HG03469 (cell line): Measurements from ENCODE around the gene TUBGCP2.

Source experiments
- ATAC-seq: cut with Tn5 transposase; IDR thresholded peaks from one replicate; pipeline ENCODE4 v1.9.1; 2021; ENCODE audit warnings: mild to moderate bottlenecking, moderate library complexity, moderate number of reproducible peaks; ENCODE audit not compliant: unreplicated experiment

TUBGCP2 gene

DNA sequence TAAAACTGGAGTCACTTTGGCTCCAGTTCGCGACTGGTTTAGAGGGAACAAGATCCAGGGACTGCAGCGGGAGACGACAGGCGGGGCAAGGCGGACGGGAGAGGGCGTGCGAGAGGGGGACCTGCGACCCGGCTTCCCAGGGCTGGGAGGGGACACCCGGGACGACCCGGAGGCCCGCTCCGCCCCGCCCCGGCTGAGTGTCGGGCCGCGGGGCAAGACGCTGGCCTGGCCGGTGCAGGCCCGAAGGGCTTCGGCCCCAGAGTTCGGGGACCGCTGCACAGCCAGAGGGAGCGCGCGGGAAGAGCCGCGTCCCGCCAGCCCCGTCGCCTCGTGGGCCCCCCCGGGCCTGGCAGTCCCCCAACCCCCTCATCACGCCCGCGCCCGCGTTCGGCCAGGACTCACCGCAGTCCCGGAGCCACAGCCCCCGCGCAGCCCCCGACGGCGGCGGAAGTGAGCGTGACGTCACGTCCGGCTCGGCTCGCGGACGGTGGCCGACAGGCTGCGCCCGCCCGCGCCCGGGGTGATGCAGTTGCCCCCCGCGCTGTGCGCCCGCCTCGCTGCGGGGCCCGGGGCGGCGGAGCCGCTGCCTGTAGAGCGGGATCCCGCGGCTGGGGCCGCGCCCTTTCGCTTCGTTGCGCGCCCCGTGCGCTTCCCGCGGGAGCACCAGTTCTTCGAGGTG, at the start of gene TUBGCP2, which contains the start of gene ZNF511:
TUBGCP2 (minus strand) TSS at position 452 of the 679 bp plus-strand sequence. CDS start 5,931 bp downstream, outside the sequence.
ZNF511 (plus strand) TSS at position 494 of the 679 bp plus-strand sequence; CDS start at position 524, 30 bp downstream.
- ATAC-seq, result peak; percentile 52

GRCh38 chr10:133357285-133358161, 48.9 kb upstream of the TUBGCP2 start, which contains the start of gene FUOM:
TSS of gene FUOM (minus strand) at chr10:133358019. CDS start at chr10:133358007, 12 bp downstream.
- no peak for ATAC-seq

DNA sequence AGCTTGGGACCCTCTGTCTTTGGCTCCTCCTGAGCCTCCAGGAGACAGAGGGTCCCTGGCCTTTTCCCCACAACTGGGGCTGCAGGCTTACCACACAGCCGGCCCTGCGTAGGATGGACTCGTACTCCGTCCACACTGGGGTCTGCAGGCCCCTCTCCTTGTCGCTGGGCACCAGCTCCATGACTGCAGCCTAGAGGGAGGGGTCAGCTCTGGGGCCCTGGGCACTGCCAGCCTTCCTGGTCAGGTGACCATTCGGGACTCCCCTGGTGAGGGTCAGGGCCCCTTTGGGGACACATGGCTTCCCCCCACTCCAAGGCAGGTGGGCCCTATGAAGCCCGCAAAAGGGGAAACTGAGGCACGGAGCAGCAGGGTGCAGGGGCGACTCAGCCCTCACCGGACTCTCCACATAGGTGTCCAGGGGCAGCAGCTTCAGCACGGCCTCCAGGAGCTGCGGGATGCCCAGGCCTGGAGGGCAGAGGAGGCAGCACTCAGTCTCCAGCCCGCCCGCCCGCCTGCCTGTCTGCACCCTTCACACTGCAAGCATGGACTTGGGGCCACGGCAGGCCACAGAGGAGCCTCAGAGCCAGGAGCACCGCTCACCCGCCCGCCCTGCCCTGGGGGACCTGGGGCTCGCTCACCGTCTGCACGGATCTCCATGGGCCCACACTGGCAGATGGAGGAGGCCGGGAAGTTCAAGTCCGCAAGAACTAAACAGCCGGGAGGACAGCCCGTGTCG, 48.0 kb upstream of the TUBGCP2 start:
- no peak for ATAC-seq

- ATAC-seq, result no peak
These were observed 47.3 kb upstream of the TUBGCP2 start for GRCh38 chr10:133355991-133356390.

DNA sequence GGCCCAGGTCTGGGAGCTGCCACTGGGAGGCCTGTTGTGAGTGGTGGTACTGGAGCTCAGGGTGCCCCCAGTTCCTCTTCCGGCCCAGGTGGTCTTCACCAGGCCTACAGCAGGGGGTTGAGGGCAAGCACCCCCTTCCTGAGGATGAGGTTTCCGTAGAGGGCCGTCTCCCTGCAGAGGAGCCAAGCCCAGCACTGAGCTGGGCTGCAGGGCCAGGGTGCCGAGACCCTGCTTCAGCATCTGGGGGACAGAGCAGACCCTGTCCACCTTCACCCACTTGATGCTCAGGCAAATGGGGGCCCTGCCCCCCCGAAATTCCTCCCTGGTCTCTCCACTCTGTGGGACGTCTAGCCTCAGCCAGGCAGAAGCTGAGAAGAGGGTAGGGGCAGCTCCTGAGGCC, 46.6 kb upstream of the TUBGCP2 start:
- ATAC-seq, result no peak

- no peak for ATAC-seq
These were observed 46.1 kb upstream of the TUBGCP2 start for GRCh38 chr10:133354672-133355240.

DNA sequence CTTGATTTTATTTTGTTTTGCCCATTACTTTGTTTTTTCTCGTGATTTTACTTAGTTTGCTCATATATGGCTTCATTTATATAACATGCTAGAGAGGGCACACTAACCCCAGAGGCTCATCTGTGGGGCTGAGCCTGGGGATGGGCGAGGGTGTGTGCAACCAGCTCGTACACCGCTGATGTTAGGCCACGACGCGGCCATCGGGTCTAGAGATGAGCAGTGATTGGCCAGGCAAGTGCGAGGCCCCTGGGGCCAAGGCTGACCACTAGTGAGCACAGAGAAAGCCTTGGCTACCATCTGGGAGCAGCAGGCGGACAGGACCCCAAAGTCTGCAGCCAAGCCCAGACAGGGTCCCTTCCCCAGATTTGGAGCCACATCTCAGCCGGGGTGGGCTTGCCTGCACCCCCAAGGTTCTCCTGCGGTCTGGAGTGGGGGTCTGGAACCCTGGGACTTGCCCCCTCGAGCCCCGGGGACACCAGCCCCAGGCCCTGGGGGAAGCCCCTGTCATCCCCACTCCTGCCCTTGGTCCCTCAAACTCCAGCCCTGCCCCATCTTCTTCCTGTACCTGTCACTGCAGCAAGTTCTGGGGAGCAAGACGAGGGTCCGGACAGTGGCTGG, 45.4 kb upstream of the TUBGCP2 start:
- ATAC-seq, result no peak

- no peak for ATAC-seq
These were observed 44.7 kb upstream of the TUBGCP2 start for GRCh38 chr10:133353202-133353959.

GRCh38 chr10:133351408-133352318, 43.0 kb upstream of the TUBGCP2 start:
- no peak for ATAC-seq

- ATAC-seq, result no peak
These were observed 42.3 kb upstream of the TUBGCP2 start for GRCh38 chr10:133350950-133351329.

DNA sequence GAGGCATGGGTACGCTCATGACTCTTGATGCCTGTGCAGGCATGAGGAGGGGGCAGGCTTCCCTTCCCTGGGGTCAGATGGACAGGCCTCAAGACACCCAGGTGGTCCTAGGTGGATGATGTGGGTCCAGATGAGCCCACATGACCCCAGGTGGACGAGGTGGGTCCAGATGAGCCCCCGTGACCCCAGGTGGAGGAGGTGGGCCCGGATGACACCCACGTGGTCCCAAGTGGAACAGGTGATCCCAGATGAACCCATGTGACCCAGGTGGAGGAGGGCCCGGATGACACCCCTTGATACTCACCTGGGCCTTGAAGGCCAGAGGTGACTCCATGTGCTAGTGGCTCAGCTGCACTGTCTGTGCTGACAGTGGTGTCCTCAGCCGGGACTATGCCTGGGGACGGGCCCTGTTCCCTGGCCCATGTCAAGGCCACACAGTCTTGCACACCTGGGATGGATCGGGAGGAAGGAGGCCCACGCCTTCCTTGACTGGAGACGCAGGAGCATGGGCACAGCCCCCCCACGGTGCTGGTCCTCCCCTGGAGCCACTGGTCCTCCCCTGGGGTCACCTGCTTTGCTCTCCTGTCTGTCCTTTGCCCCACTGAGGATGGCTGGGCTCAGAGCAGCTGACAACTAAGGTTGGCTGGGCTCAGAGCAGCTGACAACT, 41.7 kb upstream of the TUBGCP2 start:
- no peak for ATAC-seq

DNA sequence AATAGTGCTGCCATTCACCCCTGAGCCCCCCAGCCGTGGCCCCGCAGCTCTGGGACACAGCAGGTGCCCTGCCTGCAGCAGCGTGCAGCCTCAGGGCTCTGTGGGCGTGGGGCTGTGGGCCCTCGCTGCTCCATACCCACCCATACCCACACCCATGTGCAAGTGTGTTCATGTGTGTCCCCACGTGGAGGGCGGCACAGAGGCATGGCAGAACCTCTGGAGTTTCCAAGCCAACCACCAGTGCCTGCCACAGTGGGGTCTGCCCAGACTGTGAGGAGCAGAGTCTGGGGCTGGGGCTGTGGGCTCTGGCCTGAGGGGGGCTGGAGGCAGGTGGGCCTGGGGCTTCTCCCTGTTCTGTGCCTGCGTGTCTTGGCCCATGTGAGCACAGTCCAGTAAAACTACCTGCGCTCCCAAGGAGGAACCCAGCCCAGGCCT, 40.9 kb upstream of the TUBGCP2 start:
- ATAC-seq, result no peak

- no peak for ATAC-seq
These were observed 40.5 kb upstream of the TUBGCP2 start for GRCh38 chr10:133349160-133349568.

DNA sequence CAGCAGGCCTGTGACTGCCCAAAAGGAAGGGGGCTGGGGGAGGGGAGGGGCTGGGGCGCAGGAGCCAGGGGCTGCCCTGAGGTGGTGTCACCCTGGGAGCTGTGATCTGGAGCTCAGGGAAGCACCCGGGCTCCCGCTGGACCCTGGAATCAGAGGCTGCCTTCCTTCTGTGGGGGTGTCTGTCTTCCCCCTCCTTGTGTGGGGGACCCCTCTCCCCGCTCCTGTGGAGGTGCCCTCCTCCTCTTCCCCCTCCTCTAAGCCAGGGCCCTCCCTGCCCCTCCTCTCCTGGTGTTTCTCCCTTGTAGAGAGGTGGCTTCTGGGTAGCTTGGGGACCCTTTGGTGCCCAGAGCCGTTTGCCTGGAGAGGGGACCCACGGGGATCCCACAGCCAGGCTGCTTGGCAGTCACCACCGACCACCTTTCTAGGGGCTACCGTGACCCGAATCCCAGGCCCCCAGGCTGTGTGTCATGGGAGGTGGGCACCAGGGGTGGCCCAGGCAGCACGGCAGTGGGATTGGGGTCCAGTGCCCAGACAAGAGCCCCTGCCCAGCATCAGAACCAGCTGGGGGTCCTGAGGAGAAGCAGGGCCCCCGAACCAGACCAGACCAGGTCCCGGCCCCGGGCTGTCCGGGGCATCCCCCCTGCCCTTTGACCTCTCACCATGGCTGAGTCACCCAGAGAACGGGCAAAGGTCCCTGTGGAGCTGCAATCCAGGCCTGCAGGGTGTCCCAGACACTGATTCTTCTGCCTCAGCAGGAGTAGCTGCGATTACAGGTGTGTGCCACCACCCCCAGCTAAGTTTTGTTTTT, 39.2 kb upstream of the TUBGCP2 start:
- ATAC-seq, result no peak

DNA sequence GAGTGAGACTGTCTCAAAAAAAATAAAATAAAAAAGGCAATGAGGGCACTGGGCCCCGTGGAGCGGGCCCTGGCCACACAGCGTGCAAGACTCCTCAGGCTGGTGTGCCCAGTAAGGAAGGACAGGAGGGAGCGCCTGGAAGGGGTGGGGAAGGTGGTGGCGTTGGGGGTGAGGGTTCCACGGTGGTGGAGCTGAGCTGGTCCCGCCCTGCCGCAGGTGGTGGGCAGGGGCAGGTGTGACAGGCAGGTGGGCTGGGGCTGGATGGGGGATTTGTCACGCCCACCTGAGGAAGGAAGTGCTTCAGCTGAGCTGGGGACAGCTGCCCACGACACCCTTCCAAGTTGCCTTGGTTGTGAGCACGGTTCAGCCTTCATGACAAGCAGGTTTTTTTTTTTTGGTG, 37.7 kb upstream of the TUBGCP2 start:
- ATAC-seq, result no peak

DNA sequence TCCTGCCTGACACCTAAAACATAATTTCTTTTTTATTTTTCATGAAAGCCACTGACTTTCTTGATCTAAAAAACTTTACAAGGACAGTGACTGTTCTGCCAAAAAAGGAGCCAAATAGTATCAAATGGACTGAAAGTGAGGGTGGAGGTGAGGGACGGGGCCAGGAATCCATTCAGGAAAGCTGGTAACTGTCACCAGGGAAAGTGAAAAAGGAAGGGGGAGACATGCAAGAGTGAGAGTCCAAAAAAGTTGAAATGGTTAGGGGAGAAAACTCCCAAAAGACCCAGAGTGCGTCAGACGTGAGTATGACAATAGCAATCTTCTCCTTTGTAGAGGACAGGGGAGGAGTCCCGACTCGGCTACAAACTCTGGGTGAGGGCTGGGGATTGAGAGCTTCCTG, 35.6 kb upstream of the TUBGCP2 start:
- ATAC-seq, result no peak

- ATAC-seq, result no peak
These were observed 34.9 kb upstream of the TUBGCP2 start for GRCh38 chr10:133343558-133343957.
